DOHH2 (cell line): ENCODE data around the gene KIF23.

Experiments
- CTCF ChIP-seq: fragments of 200-600 bp; sonication (generic); IDR thresholded peaks from one replicate; pipeline ENCODE4 v1.5.1; 2014; ENCODE audit warnings: antibody characterized with exemption, mild to moderate bottlenecking, low read depth, low read length; ENCODE audit not compliant: poor library complexity, severe bottlenecking
- EZH2phosphoT487 ChIP-seq: fragments of 200-600 bp; sonication (generic); IDR thresholded peaks from 2 replicates; pipeline ENCODE4 v1.6.1; 2017; ENCODE audit warnings: borderline replicate concordance, mild to moderate bottlenecking, antibody characterized with exemption, low read length, moderate library complexity, mixed read lengths

- no peak for TF ChIP-seq CTCF
- TF ChIP-seq EZH2phosphoT487: no peak
Observed at GRCh38 chr15:69395991-69396390, 18.2 kb upstream of the KIF23 start.
